ENCODE data around the gene ZNF100. TPM values are rescaled to one million over a fixed set of nuclear protein-coding genes. Genes with fewer than 3 reads are reported as not detected.
"Not testable (repeated sequence)": the region's sequence is repeated elsewhere in the genome, so short reads cannot be mapped to it uniquely, and the experiment has no call there.

ZNF100 gene

DNA sequence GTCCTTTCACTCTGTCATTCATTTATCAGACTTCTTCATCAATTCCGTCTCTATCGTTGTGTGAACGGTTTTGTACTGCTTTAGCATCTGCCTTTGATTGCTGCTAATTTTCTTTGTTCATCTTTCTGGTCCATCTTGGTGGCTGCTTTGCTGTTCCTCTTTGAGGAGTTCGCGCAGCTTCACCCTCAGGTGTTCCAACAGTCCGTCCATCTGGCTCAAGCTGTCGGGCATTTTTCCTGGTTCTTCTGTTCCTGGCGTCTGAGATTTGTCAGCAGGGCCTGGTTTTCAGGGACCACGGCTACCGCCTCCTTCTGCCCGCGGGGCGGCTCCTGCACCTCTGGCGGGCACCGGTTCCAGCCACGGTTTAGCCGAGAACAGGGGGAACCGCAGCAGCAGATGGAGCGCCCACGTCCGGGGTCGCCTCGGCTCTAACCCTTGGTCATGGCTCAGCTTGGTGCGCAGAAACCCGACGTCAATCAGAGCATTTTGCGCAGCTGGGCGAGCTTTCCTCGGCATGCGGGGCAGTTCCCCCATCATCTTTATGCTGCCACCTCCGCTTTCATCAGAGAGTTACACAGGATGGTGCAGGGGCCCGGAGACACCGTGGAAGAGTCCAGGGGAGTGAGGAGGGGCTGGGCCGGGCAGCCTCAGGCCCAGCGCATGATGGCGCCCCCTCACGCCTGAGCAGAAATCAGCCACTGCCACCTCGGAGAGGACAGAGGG is 89.5 kb downstream of the ZNF100 start:
- H2AFZ ChIP-seq (ENCODE audit: low read depth, low read length), result no peak overlapping the region
- H2AK5ac ChIP-seq (ENCODE audit: low read length, severe bottlenecking), result no peak overlapping the region
- peaks cover 26% of the 10 kb centered on the region for H3K9me3 ChIP-seq (ENCODE audit: control insufficient read depth, low read length)
- no peak overlapping the region for H3K4ac ChIP-seq (ENCODE audit: low read depth in 1 of 2, low read length in 2 of 2)
- no peak overlapping the region for H3K9ac ChIP-seq (ENCODE audit: low read length)
- no peak overlapping the region for H3K14ac ChIP-seq (ENCODE audit: low read length in 2 of 2)
- no peak overlapping the region for H3K23ac ChIP-seq (ENCODE audit: low read length in 2 of 2)
- no peak overlapping the region for H3K27ac ChIP-seq (ENCODE audit: low read length, poor library complexity, severe bottlenecking)
- no peak overlapping the region for H3K4me2 ChIP-seq (ENCODE audit: low read length, poor library complexity, severe bottlenecking)
- H2BK120ac ChIP-seq (ENCODE audit: low read depth, low read length), result no peak overlapping the region
- H4K8ac ChIP-seq (ENCODE audit: low read length), result no peak overlapping the region
- WGBS, result 90% methylated on average over 31 of the region's 38 CpGs
- no peak overlapping the region for H4K91ac ChIP-seq (ENCODE audit: low read length)
- H3K36me3 ChIP-seq (ENCODE audit: control insufficient read depth in 1 of 2, insufficient read depth in 2 of 2, low read depth in 1 of 2, low read length in 2 of 2), result no peaks in the 10 kb centered on the region
- H3K79me1 ChIP-seq (replicated peaks; ENCODE audit: low read length, poor library complexity, severe bottlenecking), result no peaks in the 10 kb centered on the region
- H3K27me3 ChIP-seq (ENCODE audit: control insufficient read depth in 1 of 2, insufficient read depth in 1 of 2, low read length in 2 of 2), result no peaks in the 10 kb centered on the region
- no peak overlapping the region for H3K4me3 ChIP-seq (ENCODE audit: insufficient read depth in 1 of 2, low read depth in 1 of 2, low read length in 2 of 2)
- H3K18ac ChIP-seq (ENCODE audit: low read depth in 1 of 2, low read length in 2 of 2), result no peak overlapping the region
- no peak overlapping the region for H2BK15ac ChIP-seq (ENCODE audit: low read depth, poor library complexity, severe bottlenecking)
- no peak overlapping the region for H2BK12ac ChIP-seq (ENCODE audit: low read length in 2 of 2)
- no peaks in the 10 kb centered on the region for H3K4me1 ChIP-seq (ENCODE audit: control insufficient read depth, insufficient read depth, low read depth, low read length)
- no peak overlapping the region for H2BK5ac ChIP-seq (ENCODE audit: low read depth, low read length, poor library complexity, severe bottlenecking)
- DNase-seq, result no peak

DNA sequence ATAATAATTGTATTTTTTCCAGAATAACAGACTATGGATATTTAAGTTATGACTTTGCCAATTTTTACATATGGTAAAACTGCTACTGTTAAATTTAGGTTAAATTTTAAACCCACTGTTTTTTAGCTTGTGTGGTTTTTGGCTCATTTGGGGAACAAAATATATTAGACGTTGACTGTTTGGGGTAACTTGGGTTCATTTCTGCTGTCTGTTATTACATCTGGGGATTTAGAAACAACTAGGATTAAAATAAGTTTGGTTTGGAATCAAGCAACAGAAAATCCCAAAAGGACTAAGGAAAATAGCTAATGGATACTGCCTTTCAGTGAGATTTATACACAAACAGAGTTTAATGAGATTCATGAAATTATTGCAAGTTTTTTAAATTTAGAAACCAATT is 92.9 kb downstream of the ZNF100 start:
- no peak overlapping the region for H3K4me3 ChIP-seq (ENCODE audit: insufficient read depth in 1 of 2, low read depth in 1 of 2, low read length in 2 of 2)
- no peak overlapping the region for H4K8ac ChIP-seq (ENCODE audit: low read length)
- H3K4me1 ChIP-seq (ENCODE audit: control insufficient read depth, insufficient read depth, low read depth, low read length), result no peaks in the 10 kb centered on the region

DNA sequence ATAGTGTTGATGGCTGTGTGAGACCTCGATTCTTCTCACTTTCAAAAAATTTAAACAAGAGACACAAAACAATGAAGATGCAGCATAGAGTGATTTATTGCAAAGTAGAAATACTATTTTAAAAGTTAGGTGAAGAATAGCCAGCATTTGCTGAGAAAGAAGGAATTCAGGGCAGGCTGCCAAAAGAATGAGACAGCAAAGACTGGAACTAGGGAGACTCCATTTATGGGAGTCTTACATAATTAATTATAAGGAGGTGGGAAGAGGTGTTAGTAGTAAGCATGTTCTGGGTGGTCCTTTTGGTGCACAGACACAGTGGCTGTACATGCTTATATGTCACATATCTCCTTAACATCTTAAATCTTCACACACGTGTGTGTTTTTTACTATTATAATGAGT is 93.9 kb downstream of the ZNF100 start:
- not testable (repeated sequence) for H2BK12ac ChIP-seq (ENCODE audit: low read length in 2 of 2); H2AFZ ChIP-seq (ENCODE audit: low read depth, low read length); H2BK15ac ChIP-seq (ENCODE audit: low read depth, poor library complexity, severe bottlenecking); H3K79me1 ChIP-seq (replicated peaks; ENCODE audit: low read length, poor library complexity, severe bottlenecking); H3K4me1 ChIP-seq (ENCODE audit: control insufficient read depth, insufficient read depth, low read depth, low read length); H3K4ac ChIP-seq (ENCODE audit: low read depth in 1 of 2, low read length in 2 of 2); H2BK120ac ChIP-seq (ENCODE audit: low read depth, low read length); DNase-seq; H3K9ac ChIP-seq (ENCODE audit: low read length); H3K36me3 ChIP-seq (ENCODE audit: control insufficient read depth in 1 of 2, insufficient read depth in 2 of 2, low read depth in 1 of 2, low read length in 2 of 2); H3K18ac ChIP-seq (ENCODE audit: low read depth in 1 of 2, low read length in 2 of 2); H2BK5ac ChIP-seq (ENCODE audit: low read depth, low read length, poor library complexity, severe bottlenecking); H4K8ac ChIP-seq (ENCODE audit: low read length); H4K91ac ChIP-seq (ENCODE audit: low read length); H3K27me3 ChIP-seq (ENCODE audit: control insufficient read depth in 1 of 2, insufficient read depth in 1 of 2, low read length in 2 of 2); H3K4me3 ChIP-seq (ENCODE audit: insufficient read depth in 1 of 2, low read depth in 1 of 2, low read length in 2 of 2); H3K23ac ChIP-seq (ENCODE audit: low read length in 2 of 2); H3K4me2 ChIP-seq (ENCODE audit: low read length, poor library complexity, severe bottlenecking); H2AK5ac ChIP-seq (ENCODE audit: low read length, severe bottlenecking); H3K14ac ChIP-seq (ENCODE audit: low read length in 2 of 2); H3K27ac ChIP-seq (ENCODE audit: low read length, poor library complexity, severe bottlenecking)
- peaks cover 13% of the 10 kb centered on the region for H3K9me3 ChIP-seq (ENCODE audit: control insufficient read depth, low read length)
- WGBS, result no CpG with 5 or more reads among the region's 2 CpGs

More for the DNA sequence above, 92.9 kb downstream of the ZNF100 start:
- Histone ChIP-seq H3K18ac (ENCODE audit: low read depth in 1 of 2, low read length in 2 of 2) (no peak overlapping the region), H2AFZ (ENCODE audit: low read depth, low read length) (no peak overlapping the region), H2BK5ac (ENCODE audit: low read depth, low read length, poor library complexity, severe bottlenecking) (no peak overlapping the region), H2BK12ac (ENCODE audit: low read length in 2 of 2) (no peak overlapping the region), H3K14ac (ENCODE audit: low read length in 2 of 2) (no peak overlapping the region), H4K91ac (ENCODE audit: low read length) (no peak overlapping the region), H2AK5ac (ENCODE audit: low read length, severe bottlenecking) (no peak overlapping the region), H2BK120ac (ENCODE audit: low read depth, low read length) (no peak overlapping the region), H3K79me1 (replicated peaks; ENCODE audit: low read length, poor library complexity, severe bottlenecking) (no peaks in the 10 kb centered on the region), H3K9me3 (ENCODE audit: control insufficient read depth, low read length) (peaks cover 15% of the 10 kb centered on the region), H3K4ac (ENCODE audit: low read depth in 1 of 2, low read length in 2 of 2) (no peak overlapping the region), H2BK15ac (ENCODE audit: low read depth, poor library complexity, severe bottlenecking) (no peak overlapping the region), H3K36me3 (ENCODE audit: control insufficient read depth in 1 of 2, insufficient read depth in 2 of 2, low read depth in 1 of 2, low read length in 2 of 2) (no peaks in the 10 kb centered on the region), H3K4me2 (ENCODE audit: low read length, poor library complexity, severe bottlenecking) (no peak overlapping the region), H3K23ac (ENCODE audit: low read length in 2 of 2) (no peak overlapping the region), H3K27ac (ENCODE audit: low read length, poor library complexity, severe bottlenecking) (no peak overlapping the region), H3K9ac (ENCODE audit: low read length) (no peak overlapping the region), H3K27me3 (ENCODE audit: control insufficient read depth in 1 of 2, insufficient read depth in 1 of 2, low read length in 2 of 2) (no peaks in the 10 kb centered on the region)
- WGBS, result 77% methylated on average over 1 of the region's 1 CpG
- DNase-seq, result no peak

Small RNA genes lying within 50 kb of the gene (small RNA-seq; reads per million reads assigned to genes)
- gene VN1R84P (ENCODE audit: low read depth), result not detected

Data from mesenchymal stem cell (in vitro differentiated cells and primary cell).